Measurements from ENCODE around the gene GNAZ.

DNA sequence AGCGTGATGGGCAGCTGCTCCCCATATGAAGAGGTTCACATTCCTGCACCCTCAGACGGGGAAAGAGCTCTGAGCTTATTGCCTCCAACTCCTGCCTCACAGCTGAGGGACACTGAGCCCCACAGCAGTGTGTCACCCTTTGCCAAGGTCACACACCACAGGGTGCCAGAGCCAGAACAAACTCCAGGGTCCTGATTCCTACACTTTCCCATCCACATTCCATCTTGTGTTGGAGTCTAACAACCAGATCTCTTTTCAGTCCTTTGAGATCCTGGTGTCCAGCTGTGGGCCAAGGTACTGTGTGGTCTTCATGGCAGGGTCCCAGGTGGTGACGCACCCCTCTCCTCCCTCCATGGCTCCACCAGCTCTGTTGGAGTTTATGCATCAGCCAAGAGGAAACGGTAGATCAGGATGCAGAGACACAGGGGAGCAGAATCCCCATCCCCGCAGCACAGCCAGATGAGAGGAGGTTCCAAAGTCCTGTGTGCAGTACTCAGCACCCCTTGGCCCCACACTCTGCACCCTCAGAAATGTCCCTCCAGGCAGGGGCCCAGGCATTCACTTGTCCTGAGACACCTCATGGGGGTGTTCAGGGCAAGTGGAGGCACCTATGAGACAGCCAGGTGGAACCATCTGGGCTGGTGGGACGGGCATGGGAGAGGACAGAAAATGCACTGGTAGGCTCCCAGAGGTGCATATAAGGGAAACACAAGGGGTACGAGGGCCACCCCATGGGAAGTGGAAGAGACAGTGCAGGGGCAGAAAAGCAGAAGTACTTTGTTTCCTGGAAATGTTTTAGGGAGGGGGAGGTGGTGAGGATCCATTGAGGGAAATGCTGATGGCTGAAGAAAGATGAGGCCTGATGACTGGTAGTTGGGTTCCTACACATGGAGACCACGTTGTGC is 32.6 kb upstream of the GNAZ start:
- TF ChIP-seq, protein P1, sequence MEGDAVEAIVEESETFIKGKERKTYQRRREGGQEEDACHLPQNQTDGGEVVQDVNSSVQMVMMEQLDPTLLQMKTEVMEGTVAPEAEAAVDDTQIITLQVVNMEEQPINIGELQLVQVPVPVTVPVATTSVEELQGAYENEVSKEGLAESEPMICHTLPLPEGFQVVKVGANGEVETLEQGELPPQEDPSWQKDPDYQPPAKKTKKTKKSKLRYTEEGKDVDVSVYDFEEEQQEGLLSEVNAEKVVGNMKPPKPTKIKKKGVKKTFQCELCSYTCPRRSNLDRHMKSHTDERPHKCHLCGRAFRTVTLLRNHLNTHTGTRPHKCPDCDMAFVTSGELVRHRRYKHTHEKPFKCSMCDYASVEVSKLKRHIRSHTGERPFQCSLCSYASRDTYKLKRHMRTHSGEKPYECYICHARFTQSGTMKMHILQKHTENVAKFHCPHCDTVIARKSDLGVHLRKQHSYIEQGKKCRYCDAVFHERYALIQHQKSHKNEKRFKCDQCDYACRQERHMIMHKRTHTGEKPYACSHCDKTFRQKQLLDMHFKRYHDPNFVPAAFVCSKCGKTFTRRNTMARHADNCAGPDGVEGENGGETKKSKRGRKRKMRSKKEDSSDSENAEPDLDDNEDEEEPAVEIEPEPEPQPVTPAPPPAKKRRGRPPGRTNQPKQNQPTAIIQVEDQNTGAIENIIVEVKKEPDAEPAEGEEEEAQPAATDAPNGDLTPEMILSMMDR (IDR thresholded peaks at IDR 0.05; ENCODE audit: low read depth, low read length, poor library complexity, severe bottlenecking), result no peak
- TF ChIP-seq EZH2phosphoT487 (IDR thresholded peaks at IDR 0.05; ENCODE audit: borderline replicate concordance, low read length), result no peak
